Measurements from ENCODE around the gene CCNT2. TPM values are rescaled to one million over a fixed set of nuclear protein-coding genes. Genes with fewer than 3 reads are reported as not detected.
A peak's percentile ranks its signal among the peaks of the same experiment; 100 is the strongest.

Gene CCNT2
- total and polyA plus RNA-seq, 2 experiments from 2014 or later, result 15.5 to 15.7 TPM

GRCh38 chr2:134933732-134934131 is 15.1 kb downstream of the CCNT2 start:
- H3K79me2 ChIP-seq (ENCODE audit: insufficient read depth), result peaks cover 100% of the 10 kb centered on the region
- no peak overlapping the region for H3K4me3 ChIP-seq
- no peak for DNase-seq
- H2AFZ ChIP-seq, result no peak overlapping the region
- H3K27ac ChIP-seq, result no peak overlapping the region
- H3K9me3 ChIP-seq (ENCODE audit: low read depth), result no peaks in the 10 kb centered on the region
- peaks cover 14% of the 10 kb centered on the region; the same call in 1 of the 2 replicates for H4K20me1 ChIP-seq (ENCODE audit: insufficient read depth)
- whole genome bisulfite sequencing, 2 experiments (ENCODE audit: low coverage in 1 of 2, low lambda C conversion rate in 2 of 2, missing lambda C conversion rate in 2 of 2), result 96 to 100% methylated on average over 1 of the region's 1 CpG
- TF ChIP-seq EZH2 (IDR thresholded peaks at IDR 0.05; ENCODE audit: insufficient read depth, poor library complexity, severe bottlenecking), result no peak
- TF ChIP-seq EZH2phosphoT487 (IDR thresholded peaks at IDR 0.05; ENCODE audit: insufficient read depth, low read depth), result no peak
- peaks cover 19% of the 10 kb centered on the region for H3K36me3 ChIP-seq (ENCODE audit: low read depth)
- H3K9ac ChIP-seq, result no peak overlapping the region
- no peak overlapping the region for H3K4me2 ChIP-seq (ENCODE audit: unreplicated experiment)
- in situ Hi-C loops (cut with MboI), result no loop called here
- peaks cover 20% of the 10 kb centered on the region for H3K4me1 ChIP-seq (ENCODE audit: insufficient read depth)
- no peaks in the 10 kb centered on the region for H3K9me2 ChIP-seq (ENCODE audit: insufficient read depth)
- no peaks in the 10 kb centered on the region for H3F3A ChIP-seq (ENCODE audit: insufficient read depth)
- no peaks in the 10 kb centered on the region for H3K27me3 ChIP-seq (replicated peaks; ENCODE audit: insufficient read depth)

DNA sequence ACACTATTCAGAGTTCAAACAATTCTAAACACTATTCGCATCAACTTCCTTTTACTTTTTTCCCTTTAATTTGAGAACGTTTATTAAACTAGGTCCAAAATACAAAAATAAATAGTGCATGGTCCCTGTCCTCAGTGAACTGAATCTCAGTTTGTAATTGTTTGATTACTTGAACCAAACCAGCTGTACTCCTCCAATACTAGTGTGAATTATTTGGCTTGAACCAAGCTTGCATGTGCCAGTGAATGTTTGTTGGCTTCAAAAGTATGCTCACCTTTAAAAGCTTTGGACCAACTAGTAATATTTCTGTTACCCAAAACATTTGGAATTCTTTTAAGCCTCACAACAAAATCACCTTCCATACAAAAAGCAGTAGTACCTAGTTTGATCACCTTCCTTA is 15.5 kb downstream of the CCNT2 start:
- DNase-seq, result no peak
- Histone ChIP-seq H3K9me3 (ENCODE audit: low read depth) (no peaks in the 10 kb centered on the region), H4K20me1 (ENCODE audit: insufficient read depth) (peaks cover 14% of the 10 kb centered on the region; the same call in 1 of the 2 replicates), H3K4me2 (ENCODE audit: unreplicated experiment) (no peak overlapping the region), H3K36me3 (ENCODE audit: low read depth) (peaks cover 23% of the 10 kb centered on the region), H3K27me3 (replicated peaks; ENCODE audit: insufficient read depth) (no peaks in the 10 kb centered on the region), H3F3A (ENCODE audit: insufficient read depth) (no peaks in the 10 kb centered on the region), H3K9ac (no peak overlapping the region), H3K4me1 (ENCODE audit: insufficient read depth) (peaks cover 20% of the 10 kb centered on the region), H3K79me2 (ENCODE audit: insufficient read depth) (peaks cover 100% of the 10 kb centered on the region), H3K27ac (no peak overlapping the region), H3K9me2 (ENCODE audit: insufficient read depth) (no peaks in the 10 kb centered on the region), H3K4me3 (no peak overlapping the region), H2AFZ (no peak overlapping the region)
- TF ChIP-seq EZH2phosphoT487 (IDR thresholded peaks at IDR 0.05; ENCODE audit: insufficient read depth, low read depth), result no peak
- no peak for TF ChIP-seq EZH2 (IDR thresholded peaks at IDR 0.05; ENCODE audit: insufficient read depth, poor library complexity, severe bottlenecking)
- 51 to 54% methylated on average over 2 of the region's 2 CpGs for WGBS, 2 experiments (ENCODE audit: low coverage in 1 of 2, low lambda C conversion rate in 2 of 2, missing lambda C conversion rate in 2 of 2)
- in situ Hi-C loops (cut with MboI), result no loop called here

DNA sequence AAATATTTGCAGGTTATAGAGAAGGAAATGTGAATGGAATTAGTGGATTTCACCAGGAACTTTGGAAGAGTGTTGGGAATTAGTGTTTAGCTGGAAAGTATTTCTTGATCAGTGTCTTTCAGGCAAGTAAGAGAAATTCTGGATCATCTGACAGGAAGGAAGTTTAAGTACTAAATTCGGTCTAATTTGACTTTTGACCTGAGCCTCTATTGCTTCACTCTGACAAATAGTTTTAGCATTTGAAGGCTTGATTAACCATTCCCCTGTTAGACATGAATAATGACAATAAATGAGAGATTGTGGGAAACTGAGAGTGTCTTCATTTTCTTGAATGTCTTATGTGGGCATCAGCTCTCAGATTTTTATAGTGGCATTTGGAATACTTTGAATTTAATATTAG is 16.0 kb downstream of the CCNT2 start:
- Histone ChIP-seq H3K4me1 (ENCODE audit: insufficient read depth) (peaks cover 20% of the 10 kb centered on the region), H3K36me3 (ENCODE audit: low read depth) (peaks cover 25% of the 10 kb centered on the region), H3K4me2 (ENCODE audit: unreplicated experiment) (peak overlapping the region; percentile 0), H3K79me2 (ENCODE audit: insufficient read depth) (peaks cover 98% of the 10 kb centered on the region), H3K27me3 (replicated peaks; ENCODE audit: insufficient read depth) (no peaks in the 10 kb centered on the region), H3K9me2 (ENCODE audit: insufficient read depth) (no peaks in the 10 kb centered on the region), H3F3A (ENCODE audit: insufficient read depth) (no peaks in the 10 kb centered on the region), H4K20me1 (ENCODE audit: insufficient read depth) (peaks cover 14% of the 10 kb centered on the region; the same call in 1 of the 2 replicates), H3K9ac (no peak overlapping the region), H3K9me3 (ENCODE audit: low read depth) (no peaks in the 10 kb centered on the region), H3K27ac (no peak overlapping the region; the same call in 1 of the 2 replicates), H3K4me3 (no peak overlapping the region), H2AFZ (no peak overlapping the region)
- TF ChIP-seq EZH2phosphoT487 (IDR thresholded peaks at IDR 0.05; ENCODE audit: insufficient read depth, low read depth) (no peak), EZH2 (IDR thresholded peaks at IDR 0.05; ENCODE audit: insufficient read depth, poor library complexity, severe bottlenecking) (no peak)
- peak; percentile 13 for DNase-seq
- WGBS, 2 experiments (ENCODE audit: low coverage in 1 of 2, low lambda C conversion rate in 2 of 2, missing lambda C conversion rate in 2 of 2), result 8 to 13% methylated on average over 1 of the region's 1 CpG
- in situ Hi-C loops (cut with MboI), result no loop called here

- no peak for DNase-seq
- in situ Hi-C loops (cut with MboI), result no loop called here
- peaks cover 9% of the 10 kb centered on the region; the same call in 1 of the 2 replicates for H4K20me1 ChIP-seq (ENCODE audit: insufficient read depth)
- no peaks in the 10 kb centered on the region for H3K9me2 ChIP-seq (ENCODE audit: insufficient read depth)
- no peaks in the 10 kb centered on the region for H3K9me3 ChIP-seq (ENCODE audit: low read depth)
- H3K27me3 ChIP-seq (replicated peaks; ENCODE audit: insufficient read depth), result no peaks in the 10 kb centered on the region
- no peak overlapping the region for H3K9ac ChIP-seq
- no peak overlapping the region for H3K4me3 ChIP-seq
- H3K36me3 ChIP-seq (ENCODE audit: low read depth), result peaks cover 41% of the 10 kb centered on the region
- H3F3A ChIP-seq (ENCODE audit: insufficient read depth), result no peaks in the 10 kb centered on the region
- no peak for TF ChIP-seq EZH2phosphoT487 (IDR thresholded peaks at IDR 0.05; ENCODE audit: insufficient read depth, low read depth)
- TF ChIP-seq EZH2 (IDR thresholded peaks at IDR 0.05; ENCODE audit: insufficient read depth, poor library complexity, severe bottlenecking), result no peak
- no peak overlapping the region for H2AFZ ChIP-seq
- H3K4me1 ChIP-seq (ENCODE audit: insufficient read depth), result peaks cover 20% of the 10 kb centered on the region
- H3K79me2 ChIP-seq (ENCODE audit: insufficient read depth), result peaks cover 96% of the 10 kb centered on the region
- H3K4me2 ChIP-seq (ENCODE audit: unreplicated experiment), result no peak overlapping the region
- H3K27ac ChIP-seq, result no peak overlapping the region
- 99% methylated on average over 4 of the region's 4 CpGs for WGBS, 2 experiments (ENCODE audit: low coverage in 1 of 2, low lambda C conversion rate in 2 of 2, missing lambda C conversion rate in 2 of 2)
Observed at GRCh38 chr2:134936691-134937090, 18.1 kb downstream of the CCNT2 start.

- no peaks in the 10 kb centered on the region for H3K4me1 ChIP-seq (ENCODE audit: insufficient read depth)
- in situ Hi-C loops (cut with MboI), result no loop called here
- no peak for TF ChIP-seq EZH2phosphoT487 (IDR thresholded peaks at IDR 0.05; ENCODE audit: insufficient read depth, low read depth)
- no peak for TF ChIP-seq EZH2 (IDR thresholded peaks at IDR 0.05; ENCODE audit: insufficient read depth, poor library complexity, severe bottlenecking)
- no peaks in the 10 kb centered on the region for H3K27me3 ChIP-seq (replicated peaks; ENCODE audit: insufficient read depth)
- H3K9me3 ChIP-seq (ENCODE audit: low read depth), result no peaks in the 10 kb centered on the region
- no peak overlapping the region for H3K4me2 ChIP-seq (ENCODE audit: unreplicated experiment)
- H3K9ac ChIP-seq, result no peak overlapping the region
- no peaks in the 10 kb centered on the region for H3F3A ChIP-seq (ENCODE audit: insufficient read depth)
- 99 to 100% methylated on average over 2 of the region's 2 CpGs for WGBS, 2 experiments (ENCODE audit: low coverage in 1 of 2, low lambda C conversion rate in 2 of 2, missing lambda C conversion rate in 2 of 2)
- H2AFZ ChIP-seq, result no peak overlapping the region
- H3K4me3 ChIP-seq, result no peak overlapping the region
- H3K9me2 ChIP-seq (ENCODE audit: insufficient read depth), result no peaks in the 10 kb centered on the region
- peaks cover 70% of the 10 kb centered on the region for H3K36me3 ChIP-seq (ENCODE audit: low read depth)
- no peak for DNase-seq
- H4K20me1 ChIP-seq (ENCODE audit: insufficient read depth), result no peaks in the 10 kb centered on the region
- no peak overlapping the region for H3K27ac ChIP-seq
- H3K79me2 ChIP-seq (ENCODE audit: insufficient read depth), result peaks cover 86% of the 10 kb centered on the region
Observed at GRCh38 chr2:134943540-134943939, 24.9 kb downstream of the CCNT2 start.
